CD4-positive, alpha-beta T cell treated with Interleukin-6 for 4 hours (primary cell): ENCODE results near the gene TMEM252.

Experiments
- DNase-seq: peaks from one replicate; pipeline ENCODE4 v3.0.0-alpha.2; 2020; ENCODE audit warnings: mixed read lengths

Gene TMEM252

DNA sequence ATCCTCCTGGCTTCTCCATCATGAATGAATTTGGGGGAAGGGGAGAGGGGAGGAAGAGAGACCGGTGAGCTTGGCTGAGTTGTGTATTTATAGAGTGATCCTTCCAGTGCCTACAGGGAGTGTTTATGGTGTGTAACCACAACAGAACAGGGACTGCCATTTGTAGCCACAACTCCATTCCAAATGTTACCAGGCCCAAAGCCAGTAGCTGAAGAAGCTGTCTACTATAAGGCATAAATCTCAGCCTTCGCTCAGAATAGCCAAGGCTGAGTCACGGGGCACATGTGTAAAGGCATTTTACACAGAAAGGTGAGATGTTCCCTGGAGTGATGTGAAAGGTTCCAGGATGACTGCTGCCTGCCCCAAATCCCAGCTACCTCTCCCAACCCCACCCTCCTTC, 2.5 kb downstream of the TMEM252 start:
- DNase-seq, result no peak

GRCh38 chr9:68537616-68537880, 3.1 kb downstream of the TMEM252 start:
- no peak for DNase-seq

- DNase-seq, result no peak
These were observed 3.6 kb downstream of the TMEM252 start for GRCh38 chr9:68536876-68537615.

DNA sequence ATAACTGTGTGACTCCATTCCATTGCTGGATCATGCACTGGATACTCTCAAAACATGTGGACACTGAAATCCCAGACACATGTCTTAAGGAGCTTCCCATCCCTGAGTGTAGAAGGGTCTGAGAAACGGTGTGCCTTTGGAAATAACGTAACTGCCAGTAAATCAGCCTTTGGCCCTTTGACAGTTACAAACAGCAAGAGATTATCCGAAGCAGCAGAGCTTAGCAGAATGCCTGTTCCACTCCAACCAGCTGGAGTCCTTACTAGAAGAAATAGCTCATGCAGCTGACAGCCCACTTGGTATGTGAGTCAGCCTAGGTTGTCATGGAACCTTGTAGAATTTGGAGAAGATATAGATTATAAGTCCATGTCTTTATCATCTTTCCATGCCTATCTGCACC, 7.0 kb downstream of the TMEM252 start:
- DNase-seq, result no peak

DNA sequence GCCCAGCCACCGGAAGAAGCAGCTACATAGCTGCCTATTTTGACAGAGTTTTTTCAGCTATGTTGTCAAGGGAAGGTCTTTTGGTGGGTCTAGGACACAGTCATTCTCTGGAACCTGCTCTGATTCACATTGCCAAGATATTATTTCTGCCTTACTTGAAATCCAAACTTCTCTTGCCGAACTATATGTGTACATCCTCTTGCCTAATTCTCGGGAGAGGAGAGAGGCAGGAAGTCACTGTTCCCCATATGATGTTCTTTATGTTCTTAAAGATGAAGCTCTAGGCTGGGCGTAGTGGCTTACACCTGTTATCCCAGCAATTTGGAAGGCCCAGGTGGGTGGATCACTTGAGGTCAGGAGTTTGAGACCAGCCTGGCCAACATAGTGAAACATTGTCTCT, 8.6 kb downstream of the TMEM252 start:
- no peak for DNase-seq

DNA sequence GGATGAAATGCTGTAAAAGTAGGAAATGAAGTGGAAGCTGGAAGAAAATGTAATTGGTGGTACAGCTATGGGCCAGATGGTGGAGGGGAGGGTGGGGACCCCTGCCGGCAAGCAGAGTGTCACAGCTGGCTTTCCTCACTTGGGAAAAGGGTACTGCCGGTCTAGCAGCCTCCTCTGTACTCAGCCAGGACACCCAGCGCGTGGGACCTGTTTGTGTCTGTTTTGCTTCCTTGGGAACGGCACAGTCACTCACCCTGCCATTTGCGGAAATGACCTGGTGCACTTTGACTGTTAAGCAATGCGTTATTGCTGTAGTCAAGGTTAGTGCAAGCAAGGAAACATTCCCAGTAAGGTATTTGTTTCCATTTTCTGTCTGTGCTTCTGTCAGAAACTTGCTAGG, 10.1 kb downstream of the TMEM252 start:
- DNase-seq, result no peak

DNA sequence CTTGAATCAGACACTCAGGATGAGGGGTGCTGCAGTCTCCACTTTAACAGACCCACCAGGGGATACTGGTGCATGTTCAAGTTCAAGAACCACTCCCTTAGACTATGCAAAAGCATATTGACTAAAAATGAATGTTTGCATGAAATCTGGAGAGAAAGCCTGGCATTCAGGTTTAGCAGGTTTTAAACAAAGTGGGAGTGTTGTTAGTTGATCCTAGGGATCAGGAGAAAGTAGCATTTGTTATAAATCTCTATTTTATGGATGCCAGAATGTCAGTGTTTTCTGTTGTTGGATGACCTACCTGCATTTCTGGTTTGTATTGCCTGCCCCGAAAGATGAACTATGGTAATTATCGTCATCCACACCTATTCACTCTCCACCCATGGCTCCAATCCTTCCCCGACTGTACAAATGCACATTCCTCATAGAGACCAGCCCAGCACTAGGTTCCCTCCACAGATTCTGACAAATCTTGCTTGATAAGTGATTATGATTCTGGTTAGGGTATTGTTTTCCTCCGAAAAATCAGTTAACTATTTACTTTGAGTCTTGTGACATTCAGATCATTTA, 17.2 kb downstream of the TMEM252 start:
- no peak for DNase-seq

DNA sequence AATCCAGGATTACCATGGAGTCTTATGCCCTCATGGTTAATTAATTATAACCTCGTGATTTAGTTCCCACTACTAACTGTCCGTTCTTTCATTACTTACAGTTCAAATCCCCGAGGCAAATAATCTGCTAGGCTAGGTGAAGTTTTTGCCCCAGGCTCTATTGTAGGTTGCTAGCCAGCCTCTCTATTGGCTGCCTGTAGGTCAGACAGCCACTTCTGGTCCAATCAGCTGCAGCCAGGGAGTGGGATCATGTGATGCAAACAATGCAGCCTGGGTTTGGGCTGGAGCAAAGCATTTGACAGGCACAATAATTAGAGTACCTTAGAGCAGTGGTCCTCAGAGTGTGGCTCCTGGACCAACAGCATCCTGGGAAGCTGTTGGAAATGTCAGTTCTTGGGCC, 17.7 kb downstream of the TMEM252 start:
- DNase-seq, result no peak

GRCh38 chr9:68522131-68522530, 18.6 kb downstream of the TMEM252 start:
- DNase-seq, result no peak

DNA sequence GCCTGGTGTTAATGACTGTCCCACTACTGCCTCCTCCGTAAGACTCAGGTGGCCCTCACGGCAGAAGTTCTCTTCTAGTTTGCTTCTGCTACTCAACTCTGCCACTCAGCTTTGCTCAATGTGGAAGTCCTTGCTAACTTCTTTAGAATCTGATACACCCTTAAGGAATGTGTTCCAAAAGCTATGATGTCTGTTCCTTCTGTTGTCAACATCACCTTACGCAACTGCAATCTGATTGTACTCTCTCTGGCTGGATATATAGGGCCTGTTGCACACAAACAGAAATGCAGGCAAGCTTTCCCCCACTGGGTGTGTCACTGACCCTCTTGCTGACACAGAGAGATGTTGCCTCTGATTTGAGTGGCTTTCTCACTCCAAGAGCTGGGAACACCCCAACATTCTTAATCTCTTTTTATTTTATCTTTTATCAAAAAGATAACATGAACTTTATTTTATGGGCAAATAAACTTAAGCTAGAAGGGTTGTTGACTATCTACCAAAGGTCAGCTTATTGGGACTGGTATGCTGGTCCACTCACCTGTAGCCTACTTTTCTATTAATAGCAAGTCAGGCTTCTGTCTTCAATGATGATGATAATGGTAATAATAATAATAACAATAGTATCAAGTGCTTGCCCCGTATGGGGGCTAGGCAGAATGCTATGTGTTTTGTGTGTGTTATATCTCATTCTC, 25.2 kb downstream of the TMEM252 start:
- no peak for DNase-seq

DNA sequence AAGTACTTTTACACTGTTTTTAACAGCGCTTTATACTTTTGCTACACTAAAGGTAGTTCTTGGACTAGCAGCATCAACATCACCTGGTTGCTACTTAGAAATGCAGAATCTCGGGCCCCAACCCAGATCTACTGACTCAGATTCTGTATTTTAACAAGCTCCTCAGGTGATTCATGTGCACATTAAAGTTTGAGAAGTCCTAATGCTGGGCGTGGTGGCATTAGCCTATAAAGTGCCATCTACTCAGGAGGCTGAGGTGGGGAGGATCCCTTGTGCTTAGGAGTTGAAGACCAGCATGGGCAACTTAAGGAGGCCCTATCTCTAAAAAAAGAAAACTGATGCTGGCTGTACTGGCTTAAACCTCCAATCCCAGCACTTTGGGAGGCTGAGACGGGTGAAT, 26.7 kb downstream of the TMEM252 start:
- no peak for DNase-seq

DNA sequence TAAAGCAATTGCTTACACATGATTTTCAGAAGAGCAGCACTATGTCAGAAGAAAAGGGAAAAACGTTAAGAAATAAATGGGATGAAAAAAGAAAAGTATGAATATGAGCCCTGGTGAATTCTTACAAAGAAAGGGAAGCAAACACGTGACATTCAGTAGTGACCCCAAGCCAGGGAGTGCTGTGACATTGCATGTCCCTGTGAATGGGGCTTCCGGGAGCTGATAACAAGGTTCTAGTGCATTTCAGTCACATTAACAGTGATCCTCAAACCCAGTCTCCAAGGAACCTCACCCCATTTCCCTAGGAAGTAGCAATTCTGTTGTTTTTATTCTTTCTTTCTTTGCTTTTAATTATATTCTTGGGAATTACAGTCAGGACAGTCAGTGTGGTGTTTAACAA, 27.3 kb downstream of the TMEM252 start:
- no peak for DNase-seq

DNA sequence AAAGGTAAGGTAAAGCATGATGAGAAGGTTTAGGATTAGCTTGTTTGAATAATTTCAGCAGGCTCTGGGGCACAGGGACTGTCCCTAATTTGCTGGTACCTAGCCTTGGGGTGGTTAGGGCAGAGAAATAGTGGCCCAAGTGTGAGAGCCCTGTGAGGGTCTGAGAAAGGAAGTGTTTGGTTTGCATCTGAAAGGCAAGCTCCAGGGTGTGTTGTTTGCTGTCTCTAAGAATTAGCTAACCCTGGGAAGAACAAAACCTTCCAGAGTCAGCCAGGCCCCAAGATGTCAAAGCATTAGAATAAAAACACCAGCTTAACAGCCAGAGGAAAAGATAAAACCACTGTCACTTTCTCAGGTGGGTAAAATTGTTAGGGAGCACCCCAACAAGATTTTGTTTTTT, 31.0 kb downstream of the TMEM252 start:
- no peak for DNase-seq

DNA sequence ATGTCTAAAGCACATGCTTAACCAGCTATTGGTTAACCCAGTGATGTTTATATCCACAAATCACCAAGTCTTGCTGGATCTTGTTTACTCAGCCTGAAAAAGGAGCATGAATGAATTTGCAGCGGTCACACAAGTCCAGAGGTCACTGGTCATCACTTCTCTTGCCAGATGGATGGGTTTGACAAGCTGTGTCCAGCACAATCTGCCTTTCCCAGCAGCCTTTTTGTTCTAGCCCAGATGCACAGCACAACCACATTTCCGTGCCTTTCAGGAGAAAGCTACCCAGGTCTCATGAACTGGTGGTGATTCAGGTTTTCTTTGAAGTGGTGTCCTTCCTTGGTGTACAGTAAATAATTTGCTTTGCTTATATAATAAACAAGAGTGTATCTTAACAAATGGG, 32.1 kb downstream of the TMEM252 start:
- DNase-seq, result no peak

- no peak for DNase-seq
These were observed 32.9 kb downstream of the TMEM252 start for GRCh38 chr9:68507806-68508145.

GRCh38 chr9:68507130-68507805, 33.4 kb downstream of the TMEM252 start:
- DNase-seq, result no peak

DNA sequence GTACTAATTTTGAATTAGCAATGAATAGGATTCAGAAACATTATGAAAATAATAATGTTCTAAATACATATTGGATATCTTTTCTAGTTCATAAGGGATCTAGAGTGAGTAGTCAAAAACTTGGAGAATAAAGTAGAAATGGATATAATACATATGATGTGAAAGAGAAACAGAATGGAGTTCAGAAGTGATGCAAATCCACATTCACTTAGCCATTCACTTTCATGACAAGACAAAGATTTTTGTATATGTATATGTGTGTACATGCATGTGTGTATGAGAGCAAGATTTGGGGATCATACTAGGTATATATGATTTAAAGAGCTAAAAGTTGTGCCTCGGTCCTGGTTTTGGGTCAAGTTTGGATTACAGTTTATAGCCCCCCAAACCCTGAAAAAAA, 34.1 kb downstream of the TMEM252 start:
- no peak for DNase-seq

- DNase-seq, result no peak
These were observed 34.8 kb downstream of the TMEM252 start for GRCh38 chr9:68505681-68506409.

DNA sequence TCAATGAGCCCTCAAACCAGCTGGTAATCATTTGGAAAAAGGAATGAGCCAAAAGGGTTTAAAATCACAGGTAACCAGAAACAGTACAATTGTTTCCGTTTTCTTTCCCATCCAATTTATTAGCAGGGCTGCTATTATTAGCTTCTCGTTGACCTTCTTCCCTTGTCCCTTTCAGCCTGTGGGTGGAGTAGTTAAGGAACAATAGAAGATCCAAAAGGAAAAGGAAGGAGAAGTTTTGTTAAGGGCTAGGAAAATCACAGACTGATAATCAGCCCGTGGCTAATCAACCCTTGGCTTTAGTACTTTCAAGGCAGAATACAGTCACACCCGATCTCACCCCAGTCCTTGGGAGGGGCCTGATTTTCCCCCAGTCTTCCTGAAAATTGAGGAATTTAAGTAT, 38.4 kb downstream of the TMEM252 start:
- no peak for DNase-seq

- DNase-seq, result no peak
These were observed 40.0 kb downstream of the TMEM252 start for GRCh38 chr9:68500457-68501381.

- no peak for DNase-seq
These were observed 41.9 kb downstream of the TMEM252 start for GRCh38 chr9:68498816-68499215.

- DNase-seq, result no peak
These were observed 43.1 kb downstream of the TMEM252 start for GRCh38 chr9:68497629-68498028.
